ENCODE measurements around the gene PRDM16.

Gene PRDM16

DNA sequence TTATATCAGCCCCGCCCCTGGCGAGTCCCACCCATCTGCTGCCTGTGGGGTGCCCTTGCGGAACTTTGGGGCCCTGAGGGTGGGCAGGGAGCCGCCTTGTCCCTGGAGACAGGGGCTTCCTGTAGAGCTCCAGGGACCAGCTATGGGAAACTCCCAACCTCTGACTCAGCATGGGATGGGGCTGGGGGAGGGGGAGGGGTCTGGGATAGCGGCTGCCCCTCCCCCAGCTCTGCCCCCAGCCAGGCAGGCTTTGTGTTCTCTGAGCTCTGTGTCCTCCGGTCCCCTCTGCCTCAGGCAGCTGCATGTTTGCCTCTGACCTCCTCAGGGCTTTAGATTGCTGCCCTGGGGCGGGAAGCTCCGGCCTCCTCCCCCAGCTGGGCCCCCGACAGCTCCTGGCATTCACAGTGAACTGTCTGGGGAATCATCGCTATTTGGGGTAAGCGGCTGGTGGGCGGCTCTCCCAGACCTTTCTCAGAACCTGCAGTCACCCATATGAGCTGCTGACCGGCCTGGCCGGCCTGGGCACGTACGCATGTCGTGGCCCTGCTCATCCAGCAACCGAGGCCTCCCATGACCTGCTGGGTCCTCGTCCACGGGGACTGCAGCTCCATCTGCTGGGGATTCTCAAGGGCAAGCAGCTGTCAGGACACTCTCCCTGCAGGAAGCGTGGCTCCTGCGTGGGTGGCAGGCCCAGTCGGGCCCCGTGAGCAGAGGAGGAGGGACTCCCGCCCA, 402.5 kb downstream of the PRDM16 start:
- H3K4me3 ChIP-seq (ENCODE audit: low read depth, low read length): no peak overlapping the region

DNA sequence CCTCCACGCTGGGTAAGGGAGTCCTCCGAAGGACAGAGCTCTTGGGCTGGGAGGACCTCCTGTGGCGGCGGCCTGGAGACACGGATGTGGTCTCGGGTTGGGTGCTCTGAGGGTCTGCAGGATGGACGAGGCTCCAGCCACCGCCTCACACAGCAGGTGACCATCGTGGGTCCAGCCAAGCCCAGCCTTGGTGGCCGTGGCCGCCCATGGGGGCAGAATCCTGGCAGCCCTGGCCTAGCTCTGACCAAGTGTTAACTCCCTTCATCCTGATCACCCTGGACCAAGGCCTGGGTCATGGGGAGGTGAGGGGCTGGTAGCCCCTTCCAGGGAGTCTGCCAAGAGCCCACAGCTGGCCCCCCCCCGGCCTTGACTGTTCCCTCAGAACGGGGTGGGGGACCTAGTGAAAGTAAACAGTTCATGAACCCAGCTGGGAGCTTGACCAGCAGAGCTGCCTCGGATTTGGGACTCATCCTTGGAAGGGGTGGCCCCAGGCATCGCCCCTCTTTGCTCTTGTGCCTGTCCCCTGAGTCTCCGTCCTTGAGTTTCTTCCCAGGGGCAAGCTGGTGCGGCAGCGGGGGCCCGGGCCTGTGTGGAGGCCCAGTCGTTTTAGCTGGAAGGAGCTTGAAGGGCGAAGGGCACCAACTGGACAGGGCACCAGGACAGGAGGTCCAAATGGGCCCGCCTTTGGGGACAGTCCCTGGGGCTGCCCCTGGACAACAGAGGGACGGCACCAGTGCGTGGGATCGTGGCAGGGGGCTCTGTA, 403.3 kb downstream of the PRDM16 start:
- TF ChIP-seq, protein P1, sequence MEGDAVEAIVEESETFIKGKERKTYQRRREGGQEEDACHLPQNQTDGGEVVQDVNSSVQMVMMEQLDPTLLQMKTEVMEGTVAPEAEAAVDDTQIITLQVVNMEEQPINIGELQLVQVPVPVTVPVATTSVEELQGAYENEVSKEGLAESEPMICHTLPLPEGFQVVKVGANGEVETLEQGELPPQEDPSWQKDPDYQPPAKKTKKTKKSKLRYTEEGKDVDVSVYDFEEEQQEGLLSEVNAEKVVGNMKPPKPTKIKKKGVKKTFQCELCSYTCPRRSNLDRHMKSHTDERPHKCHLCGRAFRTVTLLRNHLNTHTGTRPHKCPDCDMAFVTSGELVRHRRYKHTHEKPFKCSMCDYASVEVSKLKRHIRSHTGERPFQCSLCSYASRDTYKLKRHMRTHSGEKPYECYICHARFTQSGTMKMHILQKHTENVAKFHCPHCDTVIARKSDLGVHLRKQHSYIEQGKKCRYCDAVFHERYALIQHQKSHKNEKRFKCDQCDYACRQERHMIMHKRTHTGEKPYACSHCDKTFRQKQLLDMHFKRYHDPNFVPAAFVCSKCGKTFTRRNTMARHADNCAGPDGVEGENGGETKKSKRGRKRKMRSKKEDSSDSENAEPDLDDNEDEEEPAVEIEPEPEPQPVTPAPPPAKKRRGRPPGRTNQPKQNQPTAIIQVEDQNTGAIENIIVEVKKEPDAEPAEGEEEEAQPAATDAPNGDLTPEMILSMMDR (conservative IDR thresholded peaks at IDR 0.05; ENCODE audit: low read depth, low read length): no peak
- no peak overlapping the region for H3K4me3 ChIP-seq (ENCODE audit: low read depth, low read length)
- no peak for DNase-seq (ENCODE audit: low read depth)

More for the DNA sequence above, 402.5 kb downstream of the PRDM16 start:
- TF ChIP-seq, protein P1 (conservative IDR thresholded peaks at IDR 0.05; ENCODE audit: low read depth, low read length): peak; percentile 68
- peak; percentile 90 for DNase-seq (ENCODE audit: low read depth)

DNA sequence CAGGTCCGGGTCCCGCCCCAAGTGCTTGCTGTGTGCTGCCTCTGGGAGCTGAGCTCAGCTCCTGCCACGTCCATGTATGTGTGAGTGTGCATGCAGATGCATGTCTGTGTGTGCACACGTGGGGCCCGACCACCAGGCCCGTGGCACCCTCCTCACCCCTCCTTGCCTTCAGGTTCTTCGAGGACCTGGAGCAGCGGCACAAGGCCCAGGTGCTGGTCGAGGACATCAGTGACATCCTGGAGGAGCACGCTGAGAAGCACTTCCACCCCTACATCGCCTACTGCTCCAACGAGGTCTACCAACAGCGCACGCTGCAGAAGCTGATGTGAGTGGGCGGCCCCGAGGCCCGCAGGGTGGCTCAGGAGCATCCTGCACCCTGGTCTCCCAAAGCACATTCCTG, 403.9 kb downstream of the PRDM16 start:
- peak; percentile 23 for DNase-seq (ENCODE audit: low read depth)
- no peak overlapping the region for H3K4me3 ChIP-seq (ENCODE audit: low read depth, low read length)
- TF ChIP-seq, protein P1 (conservative IDR thresholded peaks at IDR 0.05; ENCODE audit: low read depth, low read length): no peak

DNA sequence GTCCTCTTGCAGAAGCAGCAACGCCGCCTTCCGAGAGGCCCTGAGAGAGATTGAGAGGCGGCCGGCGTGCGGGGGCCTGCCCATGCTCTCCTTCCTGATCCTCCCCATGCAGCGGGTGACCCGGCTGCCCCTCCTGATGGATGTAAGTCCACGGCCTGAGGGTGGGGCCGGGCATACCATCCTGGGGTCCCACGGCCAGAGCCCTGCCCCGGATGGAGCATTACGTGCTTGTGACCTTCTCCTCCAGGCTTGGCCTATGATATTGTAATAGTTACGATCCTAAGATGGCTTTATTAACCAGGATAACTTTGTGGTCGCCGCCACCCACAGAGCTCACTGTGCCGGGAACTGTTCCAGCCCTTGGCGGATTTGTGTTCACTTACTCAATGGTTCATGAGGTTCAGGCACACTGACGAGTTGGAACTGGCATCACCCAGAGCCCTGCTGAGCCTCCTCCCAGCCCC, 404.4 kb downstream of the PRDM16 start:
- H3K4me3 ChIP-seq (ENCODE audit: low read depth, low read length): no peak overlapping the region
- TF ChIP-seq, protein P1 (conservative IDR thresholded peaks at IDR 0.05; ENCODE audit: low read depth, low read length): no peak
- peak; percentile 95 for DNase-seq (ENCODE audit: low read depth)

DNA sequence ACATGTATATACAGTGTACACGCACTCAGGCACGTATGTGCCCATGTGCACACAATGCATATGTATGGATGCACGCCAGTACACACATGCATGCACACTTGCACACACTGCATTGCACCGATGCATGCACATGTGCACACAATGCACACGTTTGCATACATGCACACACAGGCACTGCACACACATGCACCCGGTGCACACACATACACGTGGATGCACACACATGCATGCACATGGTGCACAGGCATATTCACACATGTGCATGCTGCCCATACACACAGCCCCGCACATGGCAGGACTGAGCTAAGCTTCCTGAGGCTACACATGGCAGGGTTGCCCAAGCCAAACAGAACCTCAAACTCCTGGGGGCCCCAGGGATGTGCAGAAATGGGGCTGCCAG, 405.0 kb downstream of the PRDM16 start:
- no peak for DNase-seq (ENCODE audit: low read depth)
- no peak overlapping the region for H3K4me3 ChIP-seq (ENCODE audit: low read depth, low read length)
- TF ChIP-seq, protein P1 (conservative IDR thresholded peaks at IDR 0.05; ENCODE audit: low read depth, low read length): no peak

DNA sequence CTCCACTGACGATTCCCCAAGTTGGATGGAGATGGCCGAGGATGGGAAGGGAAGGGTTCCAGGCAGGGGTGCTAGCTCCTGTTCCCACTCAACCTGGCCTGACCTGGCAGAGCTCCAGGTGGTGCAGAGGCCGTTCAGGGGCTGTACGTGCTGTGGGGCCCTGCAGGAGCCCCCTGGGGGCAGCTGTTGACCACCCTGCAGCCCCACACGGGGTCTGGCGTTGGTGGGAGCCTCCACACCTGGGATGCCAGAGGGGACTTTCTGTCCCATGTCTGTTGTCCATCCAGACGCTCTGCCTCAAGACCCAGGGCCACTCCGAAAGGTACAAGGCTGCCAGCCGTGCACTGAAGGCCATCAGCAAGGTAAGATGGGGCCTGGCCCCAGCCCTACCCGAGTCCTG, 405.4 kb downstream of the PRDM16 start:
- TF ChIP-seq, protein P1 (conservative IDR thresholded peaks at IDR 0.05; ENCODE audit: low read depth, low read length): no peak
- no peak for DNase-seq (ENCODE audit: low read depth)
- H3K4me3 ChIP-seq (ENCODE audit: low read depth, low read length): no peak overlapping the region

All from choroid plexus epithelial cell (primary cell).